Skin of body (tissue), 2 donors: ENCODE data around the gene PFN3. TPM values are rescaled to one million over a fixed set of nuclear protein-coding genes. Genes with fewer than 3 reads are reported as not detected.
"Not testable (repeated sequence)": the region's sequence is repeated elsewhere in the genome, so short reads cannot be mapped to it uniquely, and the experiment has no call there.

Experiments
- DNase-seq: peaks from one replicate; lab custom pipeline; 2025; lab: John Stamatoyannopoulos, UW
- total RNA-seq: library from RNA; depleted of rRNA; stranded (reverse); fragments of >200 nt; gene quantifications from one replicate; pipeline ENCODE4 v1.2.3, GENCODE V29; 2014

The PFN3 gene
- total RNA-seq, 1 donor from 2014 or later, result not detected

DNA sequence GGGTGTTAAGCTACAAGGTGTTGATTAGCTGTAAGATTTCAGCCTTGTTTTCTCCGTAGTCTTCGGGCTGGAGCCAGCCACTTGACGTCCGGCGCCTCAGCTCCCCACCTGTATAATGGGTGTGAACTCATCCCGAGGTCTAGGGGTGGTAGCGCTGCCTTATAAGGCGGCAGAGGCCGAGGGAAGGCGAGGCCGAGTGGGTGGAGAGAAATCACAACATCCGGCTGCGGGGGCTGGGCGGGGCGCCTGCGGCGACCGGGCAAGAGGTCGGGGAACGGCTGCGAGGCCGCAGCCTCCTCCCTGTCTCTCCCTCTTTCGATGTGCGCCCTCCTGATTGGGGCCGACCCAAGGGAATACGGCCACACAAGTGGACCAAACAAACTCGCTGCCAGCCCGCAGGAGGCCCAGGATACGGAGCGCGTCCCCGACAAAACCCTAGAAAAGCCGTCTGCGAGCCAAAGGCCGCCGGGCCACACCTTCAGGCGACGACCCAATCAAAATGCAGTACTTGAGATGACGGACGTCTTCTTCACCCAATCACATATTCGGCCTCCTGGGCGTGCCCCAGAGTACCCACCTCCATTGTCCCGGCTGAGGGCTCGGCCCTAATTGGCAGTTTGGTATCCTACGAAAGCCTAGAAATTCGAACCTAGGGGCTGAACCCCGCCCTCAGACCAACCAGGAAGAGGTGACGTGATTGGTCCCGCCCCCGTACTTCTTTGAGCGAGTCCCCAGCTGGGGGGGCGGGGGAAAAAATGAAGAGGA is 25.5 kb upstream of the PFN3 start:
- peak; percentile 100 for DNase-seq

DNA sequence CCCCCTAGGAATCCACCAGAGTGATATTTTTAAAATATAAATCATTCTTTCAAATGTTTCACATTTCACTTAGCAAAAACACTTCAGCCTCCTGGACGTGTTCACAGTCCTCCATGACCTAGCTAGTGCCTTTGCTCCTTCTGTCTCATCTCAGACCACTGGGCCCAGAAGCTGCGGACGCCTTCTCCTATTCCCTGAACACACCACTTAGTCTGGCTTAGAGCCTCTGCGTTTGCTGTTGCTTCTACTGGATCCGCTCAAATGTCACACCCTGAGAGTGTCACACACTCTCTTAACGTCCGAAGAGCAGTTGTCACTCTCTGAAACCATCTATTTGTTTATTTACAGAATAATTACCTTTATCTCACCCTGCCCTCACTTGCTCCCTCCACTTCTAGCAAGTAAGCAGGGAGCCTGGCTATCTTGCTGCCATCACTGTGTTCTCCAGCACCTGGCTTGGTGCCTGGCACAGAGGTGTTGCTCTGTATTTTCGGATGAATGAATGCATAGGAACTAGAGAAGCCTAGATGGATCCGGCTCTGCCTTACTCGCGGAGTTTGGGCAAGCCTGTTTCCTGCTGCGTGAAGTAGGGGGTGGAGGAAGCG is 24.8 kb upstream of the PFN3 start:
- no peak for DNase-seq

DNA sequence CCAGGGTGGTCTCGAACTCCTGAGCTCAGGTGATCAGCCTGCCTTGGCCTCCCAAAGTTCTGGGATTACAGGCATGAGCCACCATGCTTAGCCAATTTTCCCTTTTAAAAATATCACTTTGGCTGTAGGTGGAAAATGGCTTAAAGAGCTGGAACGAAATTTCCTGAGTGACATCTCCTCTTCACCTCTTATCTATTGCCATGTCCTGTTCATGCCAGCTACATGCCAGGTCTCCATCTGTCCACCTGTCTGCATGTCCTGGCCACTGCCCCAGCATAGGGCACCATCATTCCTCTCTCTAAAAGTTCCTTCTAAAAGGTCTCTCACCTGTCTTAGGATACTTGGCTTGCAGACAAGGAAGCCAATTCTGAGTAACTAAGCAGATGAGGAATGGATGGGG is 23.2 kb upstream of the PFN3 start:
- DNase-seq, result no peak

DNA sequence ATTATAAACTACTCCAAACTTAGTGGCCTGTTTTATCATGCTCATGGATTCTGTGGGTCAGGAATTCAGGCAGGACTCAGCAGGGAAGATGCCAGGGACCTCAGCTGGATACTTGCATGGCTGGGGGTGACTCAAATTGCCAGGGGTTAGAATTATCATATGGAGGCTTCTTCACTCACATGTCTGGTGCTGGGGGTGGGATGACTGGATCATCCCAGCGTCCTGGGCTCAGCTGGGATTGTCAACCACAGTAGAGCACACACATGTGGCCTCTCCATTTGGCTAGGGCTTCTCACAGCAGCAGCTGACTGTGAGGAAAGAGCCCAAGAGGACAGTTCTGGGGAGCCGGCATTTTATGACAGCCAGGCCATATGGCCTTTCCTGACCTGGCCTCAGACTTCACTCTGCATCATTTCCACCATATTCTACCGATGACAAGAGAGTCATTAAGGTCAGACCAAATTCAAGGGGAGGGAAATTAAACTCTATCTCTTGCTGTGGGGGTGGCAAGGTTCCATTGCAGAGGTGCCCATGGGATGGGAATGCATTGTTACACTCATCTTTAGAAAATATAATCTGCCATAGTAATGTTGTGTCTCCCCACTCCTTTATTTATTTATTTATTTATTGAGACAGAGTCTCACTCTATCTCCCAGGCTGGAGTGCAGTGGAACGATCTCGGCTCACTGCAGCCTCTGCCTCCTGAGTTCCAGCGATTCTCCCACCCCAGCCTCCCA is 20.8 kb upstream of the PFN3 start:
- no peak for DNase-seq

DNA sequence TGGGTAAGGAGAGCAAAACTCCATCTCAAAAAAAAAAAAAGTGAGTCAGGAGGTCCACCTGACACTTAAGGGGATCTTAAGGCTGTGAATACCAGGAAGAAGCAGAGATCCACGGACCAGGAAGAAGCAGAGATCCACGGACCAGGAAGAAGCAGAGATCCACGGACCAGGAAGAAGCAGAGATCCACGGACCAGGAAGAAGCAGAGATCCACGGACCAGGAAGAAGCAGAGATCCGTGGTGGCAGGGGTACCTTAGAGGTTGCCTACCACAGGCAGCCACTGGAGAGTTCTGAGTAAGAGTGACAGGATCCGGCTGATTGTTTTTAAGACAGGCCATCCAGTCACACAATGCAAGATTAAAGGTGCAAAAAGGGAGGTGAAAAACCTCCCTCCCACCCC is 20.0 kb upstream of the PFN3 start:
- not testable (repeated sequence) for DNase-seq

DNA sequence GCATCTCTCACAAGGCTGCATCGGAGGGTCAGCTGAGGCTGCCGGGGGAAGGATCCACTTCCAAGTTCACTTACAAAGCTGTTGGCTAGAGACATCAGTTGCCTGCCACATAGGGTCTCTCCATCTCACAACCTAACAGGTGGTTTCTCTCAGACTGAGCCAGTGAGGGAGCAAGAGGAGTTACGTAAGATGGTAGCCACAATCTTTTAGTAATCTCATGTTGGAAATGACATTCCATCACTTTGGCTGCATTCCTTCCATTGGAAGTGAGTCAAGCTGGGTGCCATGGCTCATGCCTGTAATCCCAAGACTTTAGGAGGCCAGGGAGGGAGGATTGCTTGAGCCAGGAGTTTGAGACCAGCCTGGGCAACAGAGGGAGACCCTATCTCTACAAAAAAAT is 18.6 kb upstream of the PFN3 start:
- DNase-seq, result no peak

DNA sequence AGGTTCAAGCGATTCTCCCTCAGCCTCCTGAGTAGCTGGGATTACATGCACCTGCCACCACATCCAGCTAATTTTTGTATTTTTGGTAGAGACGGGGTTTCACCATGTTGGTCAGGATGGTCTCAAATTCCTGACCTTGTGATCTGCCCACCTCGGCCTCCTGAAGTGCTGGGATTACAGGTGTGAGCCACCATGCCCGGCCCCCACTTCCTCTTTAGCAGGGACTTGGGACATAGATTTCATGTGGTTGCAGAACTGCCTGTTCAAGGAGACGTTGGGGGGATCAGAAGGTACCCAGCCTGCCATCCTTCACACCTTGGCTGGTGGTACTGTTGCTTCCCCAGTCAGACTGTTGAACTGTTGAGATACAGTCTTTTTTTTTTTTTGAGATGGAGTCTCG is 16.6 kb upstream of the PFN3 start:
- DNase-seq, result not testable (repeated sequence)

DNA sequence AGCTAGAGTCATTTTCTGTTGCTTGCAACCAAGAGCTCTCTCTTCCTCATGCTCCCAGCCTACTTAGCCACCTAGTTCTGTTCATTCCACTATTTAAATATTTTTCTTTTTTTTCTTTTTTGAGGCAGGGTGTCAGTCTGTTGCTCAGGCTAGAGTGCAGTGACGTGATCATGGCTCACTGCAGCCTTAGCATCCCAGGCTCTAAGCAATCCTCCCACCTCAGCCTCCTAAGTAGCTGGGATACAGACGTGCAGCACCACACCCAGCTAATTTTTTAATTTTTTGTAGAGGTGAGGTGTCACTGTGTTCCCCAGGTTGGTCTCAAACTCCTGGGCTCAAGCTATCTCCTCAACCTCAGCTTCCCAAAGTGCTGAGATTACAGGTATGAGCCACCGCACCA is 14.0 kb upstream of the PFN3 start:
- DNase-seq, result no peak

DNA sequence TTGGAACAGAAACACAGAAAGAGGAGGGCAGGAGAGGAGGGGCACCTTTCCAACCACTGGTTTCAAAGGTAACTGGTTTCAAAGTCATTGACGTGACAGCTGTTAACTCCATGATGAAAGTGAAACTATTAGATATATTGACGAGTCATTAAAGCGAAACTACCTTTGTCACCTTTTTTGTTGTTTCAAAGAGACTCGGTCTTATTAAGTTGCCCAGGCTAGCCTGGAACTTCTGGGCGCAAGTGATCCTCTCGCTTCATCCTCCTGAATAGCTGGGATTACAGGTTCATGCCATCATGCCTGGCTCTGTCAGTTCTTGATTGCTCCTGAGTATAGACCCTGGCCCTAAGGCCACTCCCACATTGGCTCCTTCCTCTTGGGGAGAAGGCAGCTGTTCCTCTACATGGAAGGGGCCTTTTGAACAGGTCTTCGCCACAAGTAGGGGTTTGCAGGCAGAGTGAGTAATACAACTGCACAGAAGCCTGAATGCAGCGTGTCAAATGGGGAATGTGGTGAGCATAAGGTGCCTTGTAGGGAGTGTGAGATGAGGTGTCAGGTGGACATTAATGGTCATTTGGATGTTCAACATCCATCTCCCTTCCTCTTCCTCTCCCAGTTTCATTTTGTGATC is 12.3 kb upstream of the PFN3 start:
- no peak for DNase-seq

DNA sequence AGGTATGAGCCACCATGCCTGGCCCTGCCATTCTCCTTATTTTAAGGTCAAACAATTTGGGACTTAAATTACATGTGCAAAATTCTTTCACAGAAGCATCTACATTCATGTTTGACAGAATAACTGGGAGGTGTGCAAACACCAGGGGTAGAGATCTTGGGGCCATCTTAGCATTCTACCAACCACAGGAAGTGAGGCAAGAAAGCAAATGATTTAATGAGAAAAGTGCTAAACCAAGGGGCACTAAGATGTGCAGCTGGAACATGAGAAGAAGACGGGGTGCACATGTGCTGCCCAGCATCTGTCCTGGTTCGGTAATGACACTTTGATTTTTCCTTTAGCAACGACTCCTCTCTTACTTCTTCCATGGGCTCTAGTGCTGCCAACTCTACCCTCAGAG is 10.1 kb upstream of the PFN3 start:
- no peak for DNase-seq

DNA sequence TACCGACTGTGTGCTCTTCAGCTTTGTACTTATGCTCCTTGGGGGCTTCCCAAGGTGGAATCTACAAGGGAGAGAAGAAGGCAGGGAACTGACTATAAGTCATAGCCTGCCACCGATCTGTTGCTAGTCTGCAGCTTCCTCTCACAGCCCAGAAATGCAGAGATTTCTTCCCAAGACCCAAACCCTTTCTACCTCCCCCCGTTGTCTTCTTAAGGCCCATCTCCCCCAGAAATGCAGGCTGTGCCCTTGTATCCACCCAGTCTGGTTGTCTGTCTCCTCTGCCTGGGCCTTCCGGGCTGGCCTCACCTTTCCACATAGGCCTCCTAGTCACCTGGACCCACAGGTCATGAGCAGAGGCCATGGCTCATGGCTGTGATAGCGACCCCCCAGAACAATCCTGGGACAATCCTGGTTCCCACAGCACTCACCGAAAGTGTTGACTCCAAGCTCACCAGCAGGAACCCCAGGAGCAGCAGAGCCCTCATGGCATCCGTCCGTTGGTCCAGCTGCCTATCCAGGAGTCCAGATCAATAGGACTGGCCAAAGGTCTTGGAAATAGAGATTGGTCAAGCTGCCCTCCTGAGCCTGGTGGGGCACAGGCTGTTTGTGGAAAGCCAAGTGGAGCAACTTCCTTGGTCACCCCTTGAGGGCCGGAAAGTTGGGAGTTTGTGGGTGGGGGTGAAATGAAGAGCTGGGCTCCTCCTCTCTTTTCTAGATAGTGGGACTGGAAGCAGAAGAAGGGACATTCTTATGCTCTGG is 8.8 kb upstream of the PFN3 start, which contains the start of gene F12:
Gene F12, minus strand, starts transcription at position 522 of the 759 bp plus-strand sequence. Its CDS starts 37 bp downstream, at position 485.
- no peak for DNase-seq

DNA sequence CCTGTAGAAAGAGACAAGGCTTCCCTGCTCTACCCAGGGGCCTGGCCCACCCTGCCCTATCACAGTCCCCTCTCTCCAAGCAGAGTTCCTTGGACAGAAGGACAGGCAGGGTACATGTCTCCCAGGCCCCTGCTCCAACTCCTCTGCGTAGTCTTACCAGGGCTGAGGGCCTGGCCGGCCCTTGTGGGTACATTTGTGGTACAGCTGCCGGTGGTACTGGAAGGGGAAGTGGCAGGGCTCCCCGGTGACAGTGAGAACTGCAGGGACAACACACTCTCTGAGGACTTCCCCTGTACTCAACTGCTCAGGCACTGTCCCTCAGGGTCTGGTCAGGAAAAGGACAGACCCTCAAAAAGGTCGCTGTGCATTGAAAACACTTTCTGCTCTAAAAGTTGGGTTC is 5.3 kb upstream of the PFN3 start:
- no peak for DNase-seq

DNA sequence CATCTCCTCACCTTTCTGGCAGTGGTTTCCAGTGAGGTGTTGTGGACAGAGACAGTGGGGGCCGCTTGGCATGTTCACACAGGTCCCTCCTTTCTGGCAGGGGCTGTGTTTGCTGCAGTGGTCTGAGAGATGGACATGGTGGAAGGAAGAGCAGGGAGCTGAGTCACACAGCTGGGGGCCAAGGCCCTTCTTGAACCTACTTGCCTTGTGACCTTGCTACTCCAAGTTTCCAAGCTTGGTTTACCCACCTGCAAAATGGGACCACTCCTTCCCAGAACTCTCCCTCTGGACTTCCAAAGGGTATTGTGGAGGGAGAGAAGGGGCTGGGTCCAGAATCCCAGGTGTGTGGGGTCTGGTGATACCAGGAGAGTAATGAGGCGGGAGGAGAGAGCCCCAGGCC is 4.9 kb upstream of the PFN3 start:
- DNase-seq, result no peak

DNA sequence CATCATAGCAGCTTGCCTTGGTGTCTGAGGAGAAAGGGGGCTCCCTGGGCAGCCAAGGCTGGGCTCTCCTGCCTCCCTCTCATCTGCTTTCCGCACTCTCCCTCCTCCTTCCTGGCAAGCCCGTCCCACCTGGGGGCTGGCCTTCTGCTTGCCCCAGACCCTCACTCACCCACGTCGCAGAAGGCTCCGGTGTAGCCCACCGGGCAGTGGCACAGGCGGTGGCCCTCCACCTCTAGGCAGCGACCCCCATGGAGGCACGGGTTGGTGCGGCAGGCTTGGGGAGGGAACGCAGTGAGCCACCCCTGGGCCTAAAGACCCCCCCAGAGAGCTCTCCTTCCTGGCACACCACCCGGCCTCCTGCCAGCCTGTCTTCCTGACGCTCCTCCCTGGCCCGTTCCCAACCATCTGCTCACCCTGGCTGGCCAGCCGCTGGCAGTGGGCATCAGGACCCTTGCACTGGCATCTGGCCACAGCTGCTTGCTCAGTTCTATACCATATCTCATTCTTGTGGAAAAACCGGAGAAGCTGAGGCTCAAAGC is 4.2 kb upstream of the PFN3 start:
- DNase-seq, result no peak

DNA sequence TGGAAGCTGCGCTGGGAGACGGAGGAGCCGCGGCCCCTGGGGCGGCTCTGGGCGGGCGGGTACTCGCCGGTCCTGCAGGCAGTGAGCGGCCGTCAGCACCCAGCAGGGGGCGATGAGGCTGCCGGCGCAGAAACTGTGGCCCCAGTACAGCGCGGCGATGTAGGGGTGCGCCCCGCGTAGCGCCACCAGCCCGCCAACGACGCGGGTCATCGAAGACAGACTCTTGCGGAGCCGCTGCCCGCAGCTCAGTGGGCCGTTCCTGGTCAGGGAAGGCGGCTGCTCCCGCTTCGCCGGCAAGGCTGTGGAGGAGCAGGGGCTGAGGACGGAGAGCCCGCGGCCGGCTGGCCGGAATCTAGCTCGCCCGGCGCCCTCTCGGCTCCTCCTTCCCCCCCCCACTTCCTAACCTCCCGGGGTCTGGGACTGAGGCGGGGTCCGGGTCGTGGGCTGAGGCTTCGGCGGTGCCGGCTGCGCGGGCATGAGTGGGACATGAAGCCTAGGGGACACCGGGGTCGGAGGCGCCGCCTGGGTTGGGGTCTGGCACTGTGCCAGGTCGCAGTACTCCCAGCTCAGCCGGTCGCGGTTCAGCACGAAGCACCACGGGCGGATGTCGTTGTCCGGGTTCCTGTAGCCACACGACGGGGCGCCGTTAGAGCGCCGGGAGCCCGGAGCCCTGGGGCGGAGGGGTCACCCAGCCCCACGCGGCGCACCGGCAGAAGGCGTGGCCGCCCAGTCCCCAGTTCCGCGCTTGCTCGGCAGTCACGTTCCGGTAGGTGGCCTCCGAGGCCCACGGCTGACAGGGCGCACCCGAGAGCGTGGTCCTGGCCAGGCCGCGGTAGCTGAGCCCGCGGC is 3.6 kb upstream of the PFN3 start:
- DNase-seq, result peak; percentile 10

DNA sequence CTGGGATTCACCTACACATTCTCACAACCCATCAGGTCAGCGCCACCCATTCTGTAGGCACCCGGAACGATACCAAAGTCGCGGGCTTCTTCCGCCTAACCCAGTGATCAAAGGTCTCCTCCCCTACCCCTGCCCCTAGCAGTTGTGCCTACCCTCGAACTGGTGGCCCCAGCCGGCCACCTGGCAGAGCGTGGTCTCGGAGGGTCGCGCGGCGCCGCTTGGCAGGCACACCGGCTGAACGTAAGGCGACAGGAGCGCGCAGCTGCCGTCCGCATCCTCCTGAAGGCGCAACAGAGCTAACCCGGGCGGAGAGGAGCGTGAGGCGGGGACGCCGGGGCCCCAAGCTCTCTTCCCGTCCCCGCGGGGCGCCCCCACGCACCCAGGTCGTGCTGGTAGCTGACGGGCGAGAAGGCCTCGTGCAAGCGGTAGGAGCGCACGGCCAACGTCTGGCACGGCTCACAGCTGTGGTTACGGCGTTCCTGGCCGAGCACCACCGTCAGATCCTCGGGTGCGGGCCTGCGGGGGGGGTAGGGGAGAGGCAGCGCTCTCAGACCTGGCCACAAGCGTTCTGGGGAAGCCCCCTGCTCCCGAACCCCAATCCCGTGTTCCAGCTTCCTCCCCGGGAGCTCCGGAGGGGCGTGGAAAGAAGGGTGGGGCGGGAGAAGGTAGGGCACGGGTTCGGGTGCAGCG is 2.8 kb upstream of the PFN3 start:
- no peak for DNase-seq

DNA sequence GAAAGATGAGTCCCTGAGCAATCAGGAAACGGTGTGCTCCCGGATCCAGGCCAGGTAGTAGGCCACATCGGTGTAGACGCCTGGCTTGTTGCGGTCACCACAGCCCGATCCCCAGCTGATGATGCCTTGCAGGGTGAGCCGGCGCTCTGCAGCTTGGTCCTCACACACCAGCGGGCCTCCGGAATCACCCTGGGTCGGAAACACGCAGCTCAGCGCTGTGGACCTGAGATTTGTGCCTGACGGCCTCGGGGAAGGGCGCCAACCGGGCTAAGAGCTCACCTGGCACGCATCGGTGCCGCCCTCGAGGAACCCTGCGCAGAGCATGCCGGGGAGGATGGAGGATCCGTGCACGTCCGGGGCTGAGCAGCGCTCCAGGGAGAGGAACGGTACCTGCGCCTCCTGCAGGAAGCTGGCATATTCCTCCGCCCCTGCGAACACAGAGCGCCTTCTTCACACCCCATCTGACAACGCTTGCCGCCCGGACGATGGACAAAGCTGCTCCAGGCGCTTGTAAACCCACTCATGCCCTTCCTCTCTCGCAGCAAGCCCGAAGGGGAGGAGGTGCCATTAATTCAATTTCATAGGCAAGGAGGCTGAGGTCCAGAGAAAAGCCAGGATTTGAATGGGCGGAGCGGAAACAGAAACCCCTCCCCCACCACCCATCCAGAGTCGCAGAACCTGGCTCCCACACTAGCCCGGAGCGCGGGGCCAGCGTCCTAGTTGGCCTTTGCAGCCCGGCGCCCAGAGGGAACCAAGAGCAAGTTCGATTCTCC is 2.0 kb upstream of the PFN3 start:
- no peak for DNase-seq

DNA sequence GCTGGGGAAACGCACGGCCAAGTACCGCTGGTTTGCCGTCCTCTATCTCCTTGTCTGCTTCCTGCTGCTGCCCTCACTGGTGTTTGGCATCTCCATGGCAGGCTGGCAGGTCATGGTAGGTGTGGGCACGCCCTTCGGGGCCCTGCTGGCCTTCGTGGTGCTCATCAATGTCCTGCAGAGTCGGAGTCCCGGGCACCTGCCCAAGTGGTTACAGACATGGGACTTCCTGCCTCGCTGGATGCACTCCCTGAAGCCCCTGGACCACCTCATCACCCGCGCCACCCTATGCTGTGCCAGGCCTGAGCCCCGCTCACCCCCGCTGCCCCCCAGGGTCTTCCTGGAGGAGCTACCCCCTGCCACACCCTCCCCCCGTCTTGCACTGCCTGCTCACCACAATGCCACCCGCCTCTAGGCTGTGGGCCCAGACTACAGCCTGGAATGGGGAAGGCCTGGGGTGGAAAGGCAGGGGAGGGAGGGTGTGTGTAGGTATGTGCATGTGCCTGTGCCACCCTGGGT is 2.5 kb downstream of the PFN3 start:
- no peak for DNase-seq
